SK-N-SH (cell line): ENCODE measurements around the gene AGO4.

Experiments
- CTCF ChIP-seq: fragments of 200-600 bp; sonication (generic); IDR thresholded peaks from 2 replicates; pipeline ENCODE4 v1.6.1; 2017; ENCODE audit warnings: antibody characterized with exemption, mild to moderate bottlenecking, moderate library complexity
- ELF1 ChIP-seq: IDR thresholded peaks from 2 replicates; pipeline ENCODE4 v1.4.0; 2012
- EZH2phosphoT487 ChIP-seq: fragments of 200-600 bp; sonication (generic); IDR thresholded peaks from 2 replicates; pipeline ENCODE4 v1.6.1; 2017; ENCODE audit warnings: low read depth, mixed run types, mild to moderate bottlenecking, antibody characterized with exemption, moderate library complexity, borderline replicate concordance
- JUND ChIP-seq: IDR thresholded peaks from 2 replicates; pipeline ENCODE4 v1.4.0; 2012
- MEF2A ChIP-seq: IDR thresholded peaks from 2 replicates; pipeline ENCODE4 v1.4.0; 2012; ENCODE audit warnings: low read depth, borderline replicate concordance
- POLR2AphosphoS5 ChIP-seq: IDR thresholded peaks from 2 replicates; pipeline ENCODE4 v1.6.1; 2012; ENCODE audit warnings: low read depth, low read length
- REST ChIP-seq: IDR thresholded peaks from 2 replicates; pipeline ENCODE4 v1.6.1; 2012; ENCODE audit warnings: mild to moderate bottlenecking, low read depth, low read length, moderate library complexity
- RFX5 ChIP-seq: IDR thresholded peaks from 2 replicates; pipeline ENCODE4 v1.6.1; 2012; ENCODE audit warnings: mild to moderate bottlenecking, improper control_type of control experiment, low read length
- TCF12 ChIP-seq: IDR thresholded peaks from 2 replicates; pipeline ENCODE4 v1.4.0; 2012
- TEAD4 ChIP-seq: IDR thresholded peaks from 2 replicates; pipeline ENCODE4 v1.4.0; 2012; ENCODE audit warnings: mild to moderate bottlenecking, borderline replicate concordance; ENCODE audit not compliant: insufficient read depth
- USF2 ChIP-seq: fragments of 150-350 bp; IDR thresholded peaks from 2 replicates; pipeline ENCODE4 v1.6.1; 2017; ENCODE audit warnings: antibody characterized with exemption, low read length, low read depth, borderline replicate concordance
- YY1 ChIP-seq: IDR thresholded peaks from 2 replicates; pipeline ENCODE4 v1.4.0; 2012; ENCODE audit warnings: low read depth, mild to moderate bottlenecking

GRCh38 chr1:35876988-35877387 is 69.2 kb downstream of the AGO4 start:
- TF ChIP-seq CTCF (no peak), JUND (no peak), POLR2AphosphoS5 (no peak), TEAD4 (no peak), ELF1 (no peak), YY1 (no peak), TCF12 (no peak), USF2 (no peak), EZH2phosphoT487 (no peak), RFX5 (no peak), REST (peak; percentile 97), MEF2A (no peak)
